ENCODE results near the gene SMIM33. TPM values are rescaled to one million over a fixed set of nuclear protein-coding genes. Genes with fewer than 3 reads are reported as not detected.

The SMIM33 gene
- total RNA-seq, 1 experiment from 2014 or later, result not detected

- Histone ChIP-seq H2BK120ac (ENCODE audit: low read depth, low read length, poor library complexity, severe bottlenecking) (no peak overlapping the region), H2AFZ (ENCODE audit: low read length) (no peak overlapping the region), H3K4me2 (ENCODE audit: insufficient read depth, insufficient read length, low read length) (no peak overlapping the region), H3K79me2 (ENCODE audit: insufficient read depth, low read length) (no peaks in the 10 kb centered on the region), H3K27me3 (ENCODE audit: insufficient read depth, low read length) (no peaks in the 10 kb centered on the region), H3K79me1 (ENCODE audit: insufficient read depth, low read depth, low read length, poor library complexity, severe bottlenecking) (no peaks in the 10 kb centered on the region), H3K9me3 (ENCODE audit: control insufficient read depth, low read depth, low read length) (no peaks in the 10 kb centered on the region), H3K56ac (ENCODE audit: insufficient read length, low read depth, low read length) (no peak overlapping the region), H4K8ac (replicated peaks; ENCODE audit: insufficient read length, low read depth, low read length) (no peak overlapping the region), H2BK15ac (ENCODE audit: low read depth, low read length) (no peak overlapping the region), H3T11ph (ENCODE audit: low read length) (no peak overlapping the region), H3K18ac (ENCODE audit: insufficient read length, low read depth, low read length) (no peak overlapping the region), H3K14ac (ENCODE audit: insufficient read depth, low read length) (no peak overlapping the region), H4K5ac (ENCODE audit: insufficient read length, low read depth, low read length) (no peak overlapping the region), H3K23me2 (ENCODE audit: insufficient read length, low read depth, low read length, poor library complexity, severe bottlenecking) (no peaks in the 10 kb centered on the region), H2BK12ac (ENCODE audit: insufficient read length, low read depth, low read length) (no peak overlapping the region), H3K4me1 (ENCODE audit: insufficient read depth, low read length) (peaks cover 18% of the 10 kb centered on the region; the same call in 1 of the 2 replicates), H3K4ac (ENCODE audit: low read depth, low read length) (no peak overlapping the region), H2AK5ac (ENCODE audit: insufficient read length, low read length) (no peak overlapping the region), H3K27ac (ENCODE audit: insufficient read length, low read depth, low read length) (no peak overlapping the region), H4K91ac (ENCODE audit: insufficient read length, low read depth, low read length) (no peak overlapping the region), H2BK20ac (ENCODE audit: low read depth, low read length, poor library complexity, severe bottlenecking) (no peak overlapping the region), H3K9ac (ENCODE audit: extremely low read depth, insufficient read length, low read length) (no peak overlapping the region), H2BK5ac (ENCODE audit: insufficient read length, low read length) (no peak overlapping the region), H4K20me1 (ENCODE audit: control insufficient read depth, insufficient read depth, insufficient read length) (no peaks in the 10 kb centered on the region), H3K23ac (ENCODE audit: insufficient read length, low read depth, low read length) (no peak overlapping the region)
- whole genome bisulfite sequencing (ENCODE audit: extremely low coverage, insufficient read length, low lambda C conversion rate), result no CpG with 5 or more reads among the region's 8 CpGs
- H3K4me3 Mint-ChIP-seq, result no peak overlapping the region
- no peaks in the 10 kb centered on the region; the same call in 1 of the 2 replicates for H3K27me3 Mint-ChIP-seq (ENCODE audit: low read depth)
- DNase-seq, result no peak
- no peaks in the 10 kb centered on the region for H3K36me3 Mint-ChIP-seq (ENCODE audit: insufficient read depth in 1 of 3, low read depth in 3 of 3)
- TF ChIP-seq CTCF (conservative IDR thresholded peaks at IDR 0.05), result no peak
- peaks cover 29 to 38% of the 10 kb centered on the region in 2 experiments for H3K4me1 Mint-ChIP-seq
- no peak overlapping the region for H3K27ac Mint-ChIP-seq
- no peaks in the 10 kb centered on the region; a peak in 1 of 5 replicates for H3K9me3 Mint-ChIP-seq
Observed at GRCh38 chr5:139459451-139459934, 11.3 kb upstream of the SMIM33 start.
